ENCODE measurements around the gene MARK4. TPM values are rescaled to one million over a fixed set of nuclear protein-coding genes. Genes with fewer than 3 reads are reported as not detected.
"Not testable (repeated sequence)": the region's sequence is repeated elsewhere in the genome, so short reads cannot be mapped to it uniquely, and the experiment has no call there.

MARK4 gene
- total RNA-seq, 1 donor from 2014 or later: 17.5 TPM

GRCh38 chr19:45243144-45243732 lies 7.8 kb upstream of the MARK4 start:
- ATAC-seq (no peak), DNase-seq (ENCODE audit: low spot score) (no peak)

GRCh38 chr19:45244133-45244794 lies 6.8 kb upstream of the MARK4 start:
- ATAC-seq: no peak

GRCh38 chr19:45245334-45245787 lies 5.7 kb upstream of the MARK4 start, which contains the start of gene EXOC3L2:
Gene EXOC3L2 (minus strand): TSS chr19:45245407. CDS start chr19:45239045, 6,362 bp downstream.
- ATAC-seq: peak; percentile 41
- DNase-seq (ENCODE audit: low spot score): peak; percentile 52

More at GRCh38 chr19:45244133-45244794, 6.8 kb upstream of the MARK4 start:
- no peak for DNase-seq (ENCODE audit: low spot score)

- ATAC-seq: no peak
- DNase-seq (ENCODE audit: low spot score): no peak
These were observed 5.2 kb upstream of the MARK4 start for GRCh38 chr19:45245826-45246225.

GRCh38 chr19:45247136-45247535 lies 3.9 kb upstream of the MARK4 start:
- no peak for ATAC-seq
- no peak for DNase-seq (ENCODE audit: low spot score)

GRCh38 chr19:45249261-45250033 lies 1.6 kb upstream of the MARK4 start:
- DNase-seq (ENCODE audit: low spot score): no peak

GRCh38 chr19:45250216-45250831 lies 747 bp upstream of the MARK4 start:
- DNase-seq (ENCODE audit: low spot score) (no peak), ATAC-seq (no peak)

More at GRCh38 chr19:45249261-45250033, 1.6 kb upstream of the MARK4 start:
- ATAC-seq: no peak

GRCh38 chr19:45251452-45252354 lies 632 bp downstream of the MARK4 start:
- peak; percentile 8 for ATAC-seq
- DNase-seq (ENCODE audit: low spot score): no peak

GRCh38 chr19:45253396-45254027 lies 2.4 kb downstream of the MARK4 start:
- DNase-seq (ENCODE audit: low spot score) (no peak), ATAC-seq (no peak)

- ATAC-seq (no peak), DNase-seq (ENCODE audit: low spot score) (no peak)
These were observed 3.0 kb downstream of the MARK4 start for GRCh38 chr19:45254044-45254531.

- ATAC-seq: peak; percentile 58
These were observed 4.6 kb downstream of the MARK4 start for GRCh38 chr19:45255611-45256157.

GRCh38 chr19:45256836-45257235 lies 5.8 kb downstream of the MARK4 start:
- ATAC-seq (no peak), DNase-seq (ENCODE audit: low spot score) (no peak)

More at GRCh38 chr19:45255611-45256157, 4.6 kb downstream of the MARK4 start:
- no peak for DNase-seq (ENCODE audit: low spot score)

- ATAC-seq (no peak), DNase-seq (ENCODE audit: low spot score) (no peak)
These were observed 7.8 kb downstream of the MARK4 start for GRCh38 chr19:45258862-45259261.

GRCh38 chr19:45262570-45262969 lies 11.5 kb downstream of the MARK4 start:
- DNase-seq (ENCODE audit: low spot score) (no peak), ATAC-seq (no peak)

GRCh38 chr19:45263013-45263412 lies 11.9 kb downstream of the MARK4 start:
- DNase-seq (ENCODE audit: low spot score): no peak

GRCh38 chr19:45264781-45265317 lies 13.8 kb downstream of the MARK4 start:
- DNase-seq (ENCODE audit: low spot score) (no peak), ATAC-seq (peak; percentile 19)

More at GRCh38 chr19:45263013-45263412, 11.9 kb downstream of the MARK4 start:
- no peak for ATAC-seq

GRCh38 chr19:45265375-45265774 lies 14.3 kb downstream of the MARK4 start:
- DNase-seq (ENCODE audit: low spot score): no peak
- ATAC-seq: no peak

- DNase-seq (ENCODE audit: low spot score) (no peak), ATAC-seq (no peak)
These were observed 16.2 kb downstream of the MARK4 start for GRCh38 chr19:45267296-45267695.

GRCh38 chr19:45269939-45270338 lies 18.9 kb downstream of the MARK4 start:
- peak; percentile 59 for ATAC-seq
- not testable (repeated sequence) for DNase-seq (ENCODE audit: low spot score)

Data from left lobe of liver (tissue), 2 donors.